ENCODE data around the gene DLG1. TPM values are rescaled to one million over a fixed set of nuclear protein-coding genes. Genes with fewer than 3 reads are reported as not detected.
"Not testable (repeated sequence)": the region's sequence is repeated elsewhere in the genome, so short reads cannot be mapped to it uniquely, and the experiment has no call there.

DLG1 gene
- total RNA-seq, 2 experiments from 2014 or later = 72.2 to 76.6 TPM

- Mint-ChIP-seq H3K4me3 (no peak overlapping the region), H3K9me3 (ENCODE audit: insufficient read depth) (no peaks in the 10 kb centered on the region), H3K4me1 (ENCODE audit: low read depth) (no peaks in the 10 kb centered on the region), H3K27ac (no peak overlapping the region), H3K36me3 (ENCODE audit: low read depth) (peaks cover 26% of the 10 kb centered on the region), H3K27me3 (ENCODE audit: low read depth) (no peaks in the 10 kb centered on the region)
- POLR2A ChIA-PET = no interaction called here
- no peak for DNase-seq
- no peak for ATAC-seq
- CTCF ChIA-PET = no interaction called here
These were observed 247.9 kb downstream of the DLG1 start for GRCh38 chr3:197050511-197050910.

DNA sequence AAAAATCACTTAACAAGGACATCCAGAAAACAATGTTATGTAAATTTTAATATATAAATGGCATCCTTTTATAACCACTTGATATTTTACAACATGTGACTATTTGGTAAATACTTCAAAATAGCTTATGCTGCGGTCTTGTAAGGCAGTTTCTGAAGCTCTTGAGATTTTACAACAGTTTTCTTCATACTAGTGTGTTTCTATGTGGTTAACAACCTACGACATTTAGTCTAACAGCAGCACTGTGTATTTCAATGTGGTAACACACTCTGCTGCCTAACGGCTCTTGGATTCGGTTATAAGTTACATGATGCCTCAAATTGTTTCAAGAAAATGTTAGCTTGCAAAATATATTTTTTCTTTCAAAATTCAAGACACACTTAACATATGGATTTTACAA lies 255.9 kb downstream of the DLG1 start:
- no peak overlapping the region for H3K4me3 Mint-ChIP-seq
- H3K27me3 Mint-ChIP-seq (ENCODE audit: low read depth) = no peaks in the 10 kb centered on the region
- no peak for DNase-seq
- CTCF ChIA-PET = interaction anchor here (1.1 to 3.4 kb wide), 4 partner anchors 11 to 145 kb away, joined by 3 to 19 read pairs (median 4); partner anchors contain the start of gene MELTF
- no peaks in the 10 kb centered on the region for H3K9me3 Mint-ChIP-seq (ENCODE audit: insufficient read depth)
- H3K36me3 Mint-ChIP-seq (ENCODE audit: low read depth) = peaks cover 15% of the 10 kb centered on the region
- POLR2A ChIA-PET = no interaction called here
- H3K4me1 Mint-ChIP-seq (ENCODE audit: low read depth) = no peaks in the 10 kb centered on the region
- H3K27ac Mint-ChIP-seq = no peak overlapping the region
- ATAC-seq = no peak

DNA sequence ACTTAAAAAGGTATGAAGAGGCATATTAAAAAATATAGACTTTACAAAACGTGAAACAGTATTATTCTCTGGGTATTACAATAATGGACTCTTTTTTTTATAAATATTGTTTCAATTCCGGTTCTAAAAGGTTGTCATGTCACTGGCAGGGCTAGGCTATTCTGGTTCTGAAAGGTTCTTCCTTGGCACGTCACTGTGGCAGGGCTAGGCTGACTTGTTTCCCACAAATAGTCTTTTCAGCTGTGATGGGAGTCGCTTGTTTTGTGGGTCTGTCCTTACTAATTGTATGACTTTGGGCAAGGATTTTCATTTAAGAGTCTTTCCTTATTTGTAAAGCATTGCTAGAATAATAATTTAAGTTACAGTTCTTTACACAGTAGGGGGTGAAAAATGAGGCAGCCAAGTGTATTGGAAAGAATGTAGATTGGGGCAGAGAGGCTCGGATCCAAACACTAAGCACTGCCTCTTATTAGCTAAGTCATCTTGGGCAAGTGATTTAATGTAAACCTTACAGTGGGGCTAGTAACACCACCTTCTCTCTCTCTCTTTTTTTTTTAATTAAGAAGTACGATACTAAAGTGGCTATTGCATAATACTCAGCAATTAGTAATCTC lies 256.4 kb downstream of the DLG1 start:
- H3K4me1 Mint-ChIP-seq (ENCODE audit: low read depth) = no peaks in the 10 kb centered on the region

DNA sequence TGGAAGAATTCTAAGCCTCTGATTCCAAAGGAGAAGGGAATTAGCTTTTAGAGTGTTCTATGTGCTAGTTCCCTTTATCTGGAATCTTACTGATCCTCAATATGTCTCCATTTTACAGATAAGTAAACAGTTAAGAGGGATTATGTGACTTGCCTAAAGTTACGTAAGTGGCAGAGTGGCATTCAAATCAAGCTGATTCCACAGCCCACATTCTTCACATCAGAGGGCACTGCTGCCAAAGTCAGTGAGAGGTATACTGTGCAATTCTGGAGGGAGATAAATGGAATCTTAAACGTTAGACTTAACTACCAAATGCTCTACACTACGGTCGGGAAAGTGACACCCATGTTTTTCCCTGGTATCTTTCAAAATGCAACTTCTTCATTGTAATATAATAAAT lies 257.8 kb downstream of the DLG1 start:
- Mint-ChIP-seq H3K27me3 (ENCODE audit: low read depth) (peaks cover 1% of the 10 kb centered on the region), H3K9me3 (ENCODE audit: insufficient read depth) (no peaks in the 10 kb centered on the region), H3K36me3 (ENCODE audit: low read depth) (peaks cover 7% of the 10 kb centered on the region), H3K4me3 (no peak overlapping the region), H3K27ac (no peak overlapping the region), H3K4me1 (ENCODE audit: low read depth) (no peaks in the 10 kb centered on the region)
- ATAC-seq (no peak), DNase-seq (no peak)
- POLR2A ChIA-PET = interaction anchor here (0.8 kb wide), 1 partner anchor 18 kb away, joined by 3 read pairs; no protein-coding TSS in a partner anchor
- CTCF ChIA-PET = interaction anchor here (3.4 kb wide), 1 partner anchor 11 kb away, joined by 19 read pairs; the partner anchor contains the start of gene MELTF

More for the DNA sequence above, 256.4 kb downstream of the DLG1 start:
- Mint-ChIP-seq H3K9me3 (ENCODE audit: insufficient read depth) (no peaks in the 10 kb centered on the region), H3K27ac (no peak overlapping the region), H3K4me3 (no peak overlapping the region), H3K36me3 (ENCODE audit: low read depth) (peaks cover 15% of the 10 kb centered on the region), H3K27me3 (ENCODE audit: low read depth) (no peaks in the 10 kb centered on the region)
- DNase-seq (no peak), ATAC-seq (no peak)
- ChIA-PET POLR2A (interaction anchor here (0.6 to 0.7 kb wide), 2 partner anchors 36 to 147 kb away, joined by 3 read pairs; no protein-coding TSS in a partner anchor), CTCF (interaction anchor here (1.1 to 3.4 kb wide), 4 partner anchors 10 to 146 kb away, joined by 3 to 19 read pairs (median 4); partner anchors contain the start of gene MELTF)

DNA sequence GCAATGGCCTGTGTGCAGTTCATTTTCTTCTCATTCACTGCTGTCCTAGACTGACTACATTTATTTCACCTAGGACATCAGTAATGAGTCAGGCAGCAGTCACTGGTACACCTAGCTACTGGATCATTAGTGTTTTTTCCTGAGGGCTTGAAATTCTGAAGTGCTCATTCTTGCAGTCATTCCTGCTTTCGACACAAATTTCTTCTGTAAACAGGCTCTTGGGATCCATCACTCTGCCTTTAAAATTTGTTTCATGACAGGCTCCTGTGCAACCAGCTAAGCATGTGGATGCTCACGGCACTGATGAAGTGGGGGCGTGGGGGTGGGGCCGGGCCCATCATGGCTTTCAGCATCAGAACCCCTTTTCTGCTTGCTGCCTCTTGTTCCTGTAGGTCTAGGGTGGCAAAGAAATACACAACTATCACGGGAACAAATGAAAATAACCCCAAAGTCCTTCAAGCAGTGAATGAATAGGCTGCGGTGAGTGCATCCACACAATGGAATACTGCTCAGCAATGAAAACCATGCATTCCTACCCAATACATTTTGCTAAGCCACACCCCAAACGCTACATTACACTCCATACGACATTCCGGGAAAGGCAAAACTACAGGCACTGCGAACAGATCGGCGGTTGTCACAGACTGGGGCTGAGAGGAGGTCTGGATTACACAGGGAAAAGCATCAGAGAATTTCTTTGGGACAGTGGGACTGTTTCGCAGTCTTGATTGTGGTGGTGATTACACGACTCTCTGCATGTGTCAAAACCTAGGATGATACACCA lies 259.5 kb downstream of the DLG1 start:
- ATAC-seq (no peak), DNase-seq (no peak)
- Mint-ChIP-seq H3K27me3 (ENCODE audit: low read depth) (peaks cover 8% of the 10 kb centered on the region), H3K27ac (no peak overlapping the region), H3K4me3 (no peak overlapping the region), H3K4me1 (ENCODE audit: low read depth) (no peaks in the 10 kb centered on the region), H3K9me3 (ENCODE audit: insufficient read depth) (no peaks in the 10 kb centered on the region), H3K36me3 (ENCODE audit: low read depth) (peaks cover 2% of the 10 kb centered on the region)
- POLR2A ChIA-PET = interaction anchor here (0.6 kb wide), 1 partner anchor 12 kb away, joined by 3 read pairs; no protein-coding TSS in a partner anchor
- CTCF ChIA-PET = interaction anchor here (0.7 to 1.0 kb wide), 2 partner anchors 8 to 9 kb away, joined by 3 read pairs; partner anchors contain the start of gene MELTF

GRCh38 chr3:197035577-197035976 lies 262.8 kb downstream of the DLG1 start:
- Mint-ChIP-seq H3K9me3 (ENCODE audit: insufficient read depth) (no peaks in the 10 kb centered on the region), H3K27ac (no peak overlapping the region), H3K36me3 (ENCODE audit: low read depth) (no peaks in the 10 kb centered on the region), H3K4me1 (ENCODE audit: low read depth) (peaks cover 2% of the 10 kb centered on the region), H3K27me3 (ENCODE audit: low read depth) (peaks cover 10% of the 10 kb centered on the region), H3K4me3 (no peak overlapping the region)
- CTCF ChIA-PET = interaction anchor here (0.6 to 0.9 kb wide), 3 partner anchors 9 to 1035 kb away, joined by 3 to 4 read pairs (median 4); no protein-coding TSS in a partner anchor
- no peak for DNase-seq
- POLR2A ChIA-PET = no interaction called here
- ATAC-seq = no peak

DNA sequence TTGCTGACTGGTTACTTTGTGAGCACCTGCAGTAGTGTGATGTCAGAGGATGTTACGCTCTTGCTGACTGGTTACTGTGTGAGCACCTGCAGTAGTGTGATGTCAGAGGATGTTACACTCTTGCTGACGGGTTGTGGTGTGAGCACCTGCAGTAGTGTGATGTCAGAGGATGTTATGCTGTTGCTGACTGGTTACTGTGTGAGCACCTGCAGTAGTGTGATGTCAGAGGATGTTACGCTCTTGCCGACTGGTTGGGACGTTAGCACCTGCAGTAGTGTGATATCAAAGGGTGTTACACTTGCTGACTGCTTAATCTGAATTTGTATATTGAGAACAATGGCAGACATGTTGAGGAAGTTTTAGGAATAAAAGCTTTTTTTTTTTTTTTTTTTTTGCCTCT lies 263.6 kb downstream of the DLG1 start:
- DNase-seq; H3K4me3 Mint-ChIP-seq; CTCF ChIA-PET; ATAC-seq; POLR2A ChIA-PET; H3K4me1 Mint-ChIP-seq (ENCODE audit: low read depth); H3K9me3 Mint-ChIP-seq (ENCODE audit: insufficient read depth); H3K36me3 Mint-ChIP-seq (ENCODE audit: low read depth); H3K27ac Mint-ChIP-seq: not testable (repeated sequence)
- peaks cover 12% of the 10 kb centered on the region for H3K27me3 Mint-ChIP-seq (ENCODE audit: low read depth)

- H3K9me3 Mint-ChIP-seq (ENCODE audit: insufficient read depth); POLR2A ChIA-PET; ATAC-seq; H3K36me3 Mint-ChIP-seq (ENCODE audit: low read depth); H3K4me3 Mint-ChIP-seq; DNase-seq; CTCF ChIA-PET; H3K27ac Mint-ChIP-seq: not testable (repeated sequence)
- H3K27me3 Mint-ChIP-seq (ENCODE audit: low read depth) = peaks cover 12% of the 10 kb centered on the region
- H3K4me1 Mint-ChIP-seq (ENCODE audit: low read depth) = peaks cover 10% of the 10 kb centered on the region
These were observed 264.6 kb downstream of the DLG1 start for GRCh38 chr3:197033764-197034163.

DNA sequence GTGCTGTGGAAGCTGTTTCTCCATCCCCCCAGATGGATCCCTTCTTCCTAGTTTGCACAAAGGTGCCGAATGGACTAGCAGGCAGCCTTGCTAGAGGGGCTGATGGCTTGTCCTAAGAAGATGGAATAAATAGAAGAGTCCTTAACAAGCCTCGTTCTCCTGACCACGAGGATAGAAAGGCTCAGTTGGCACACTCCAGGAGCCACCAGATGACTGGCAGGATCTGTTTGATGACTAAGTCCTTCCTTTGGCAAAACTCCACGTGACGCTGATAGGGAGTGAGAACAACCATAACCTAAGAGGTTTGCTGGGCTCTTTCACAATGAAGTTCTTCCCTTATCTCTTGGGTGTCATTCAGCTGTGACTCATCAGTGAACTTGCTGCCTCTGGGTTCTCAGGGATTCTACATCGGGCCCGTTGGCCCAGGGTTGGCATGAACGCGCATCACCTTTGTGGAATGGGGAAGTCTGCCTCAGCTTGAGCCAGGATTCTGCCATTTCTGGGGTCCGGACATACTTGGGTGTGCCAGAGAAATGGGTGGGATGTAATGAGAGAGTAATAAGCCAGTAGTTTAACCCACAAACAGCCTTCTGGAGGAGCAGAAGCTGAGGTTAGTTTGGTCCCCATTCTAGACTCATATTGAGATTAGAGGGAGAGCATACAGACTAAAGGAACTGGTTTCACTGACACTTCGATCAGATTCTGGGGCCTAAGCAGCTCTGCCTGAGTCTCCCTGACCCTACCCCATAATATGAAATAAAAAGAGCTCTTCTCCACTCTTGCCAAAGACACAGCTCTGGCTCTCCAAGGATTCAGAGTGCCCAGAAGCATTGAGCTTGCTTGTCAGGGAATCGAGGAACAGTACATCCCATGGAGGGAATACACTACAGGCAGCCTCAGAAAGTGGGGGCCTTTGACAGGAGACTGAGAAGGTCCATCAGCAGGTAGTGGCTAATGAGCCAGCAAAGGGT lies 266.8 kb downstream of the DLG1 start:
- ChIA-PET POLR2A (interaction anchor here (0.5 to 1.5 kb wide), 3 partner anchors 13 to 230 kb away, joined by 3 to 5 read pairs (median 4); no protein-coding TSS in a partner anchor), CTCF (interaction anchor here (0.9 to 4.0 kb wide), 5 partner anchors 8 to 158 kb away, joined by 3 to 41 read pairs (median 6); no protein-coding TSS in a partner anchor)
- no peaks in the 10 kb centered on the region for H3K9me3 Mint-ChIP-seq (ENCODE audit: insufficient read depth)
- peak overlapping the region; percentile 25 for H3K4me3 Mint-ChIP-seq
- peaks cover 12% of the 10 kb centered on the region for H3K27me3 Mint-ChIP-seq (ENCODE audit: low read depth)
- H3K27ac Mint-ChIP-seq = peak overlapping the region; percentile 9
- no peaks in the 10 kb centered on the region for H3K36me3 Mint-ChIP-seq (ENCODE audit: low read depth)
- no peak for ATAC-seq
- H3K4me1 Mint-ChIP-seq (ENCODE audit: low read depth) = peaks cover 14% of the 10 kb centered on the region
- no peak for DNase-seq

DNA sequence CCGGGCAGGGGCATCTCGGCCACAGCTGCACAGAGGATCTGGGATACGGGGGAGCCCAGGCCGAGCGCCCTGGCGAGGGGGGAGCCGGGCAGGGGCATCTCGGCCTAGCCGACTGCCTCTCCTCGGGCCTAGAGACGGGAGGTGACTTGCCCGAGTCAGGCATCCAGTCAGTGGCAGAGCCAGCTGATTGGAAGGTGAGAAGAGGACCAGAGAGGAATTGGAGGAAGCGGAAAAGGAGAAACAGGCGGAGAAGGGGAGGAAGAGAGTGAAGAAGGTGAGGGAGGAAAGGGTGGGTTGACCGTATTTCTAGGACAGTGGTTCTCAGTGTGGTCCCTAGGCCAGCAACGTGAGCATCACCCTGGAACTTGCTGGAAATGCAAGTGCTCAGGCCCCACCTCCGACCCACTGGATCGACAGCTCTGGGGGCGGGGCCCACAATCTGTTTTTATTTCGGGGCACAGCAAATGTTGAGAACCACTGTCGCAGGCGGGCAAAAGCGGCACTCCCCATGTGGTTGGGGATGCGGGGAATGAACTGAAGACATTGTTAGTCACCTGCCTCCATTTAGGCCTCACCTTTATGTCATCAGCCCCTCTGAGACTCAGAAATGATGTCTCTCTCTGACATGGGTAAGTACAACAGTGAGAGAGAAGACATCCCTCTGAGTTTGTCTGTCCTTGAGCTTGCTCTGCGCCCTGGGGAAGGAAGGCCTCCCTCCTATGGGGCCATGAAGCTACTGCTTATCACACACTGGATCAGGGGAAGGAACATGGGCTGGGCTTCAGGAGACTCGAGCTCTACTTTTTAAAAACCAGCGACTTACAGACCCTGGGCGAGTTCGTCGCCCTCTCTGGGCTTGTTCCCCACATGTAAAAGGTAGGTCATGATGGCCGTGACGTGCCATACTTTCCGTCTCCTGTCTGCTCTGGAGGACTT lies 267.8 kb downstream of the DLG1 start:
- Mint-ChIP-seq H3K27me3 (ENCODE audit: low read depth) (peaks cover 11% of the 10 kb centered on the region), H3K9me3 (ENCODE audit: insufficient read depth) (no peaks in the 10 kb centered on the region), H3K27ac (no peak overlapping the region), H3K4me1 (ENCODE audit: low read depth) (peaks cover 14% of the 10 kb centered on the region), H3K4me3 (peak overlapping the region; percentile 40), H3K36me3 (ENCODE audit: low read depth) (no peaks in the 10 kb centered on the region)
- no peak for ATAC-seq
- POLR2A ChIA-PET = interaction anchor here (0.6 to 1.5 kb wide), 4 partner anchors 12 to 1747 kb away, joined by 3 to 5 read pairs (median 3); no protein-coding TSS in a partner anchor
- CTCF ChIA-PET = interaction anchor here (0.6 to 4.0 kb wide), 16 partner anchors 8 to 844 kb away, joined by 3 to 41 read pairs (median 4); no protein-coding TSS in a partner anchor
- DNase-seq = no peak

All from activated CD8-positive, alpha-beta T cell treated with anti-CD3 and anti-CD28 coated beads, Interleukin-2, amount 10 ng/mL, durations not matched to agents 7 days and 5 days (primary cell).